ENCODE results near the gene GLUD2.
A peak's percentile ranks its signal among the peaks of the same experiment; 100 is the strongest.

GLUD2 gene

GRCh38 chrX:121047441-121048419 lies at the start of gene GLUD2:
Gene GLUD2 (plus strand): TSS chrX:121047610. CDS start chrX:121047685, 75 bp downstream.
- DNase-seq = peak; percentile 21 to 40

GRCh38 chrX:120999413-120999812 lies 48.0 kb upstream of the GLUD2 start:
- no peak for DNase-seq

GRCh38 chrX:121000589-121000988 lies 46.8 kb upstream of the GLUD2 start:
- no peak for DNase-seq

DNA sequence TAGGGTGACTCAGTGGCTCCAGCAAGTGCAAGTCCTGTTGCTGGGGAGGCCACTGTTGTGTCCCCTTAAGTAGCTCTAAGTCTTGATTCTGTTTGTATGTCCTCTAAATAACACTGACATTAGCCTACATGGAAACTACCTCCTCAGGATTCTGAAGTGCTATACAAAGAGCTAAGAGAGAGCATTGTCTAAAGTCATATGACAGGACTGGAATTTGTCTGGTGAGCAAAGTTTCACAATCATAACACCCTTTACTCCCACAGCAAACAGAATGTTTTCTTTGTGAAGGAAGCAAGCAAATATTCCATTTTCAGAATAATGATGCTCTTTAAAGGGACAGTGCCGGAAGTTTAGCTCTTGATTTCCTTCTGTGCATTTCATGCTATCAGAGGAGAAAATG lies 38.5 kb upstream of the GLUD2 start:
- DNase-seq = no peak

DNA sequence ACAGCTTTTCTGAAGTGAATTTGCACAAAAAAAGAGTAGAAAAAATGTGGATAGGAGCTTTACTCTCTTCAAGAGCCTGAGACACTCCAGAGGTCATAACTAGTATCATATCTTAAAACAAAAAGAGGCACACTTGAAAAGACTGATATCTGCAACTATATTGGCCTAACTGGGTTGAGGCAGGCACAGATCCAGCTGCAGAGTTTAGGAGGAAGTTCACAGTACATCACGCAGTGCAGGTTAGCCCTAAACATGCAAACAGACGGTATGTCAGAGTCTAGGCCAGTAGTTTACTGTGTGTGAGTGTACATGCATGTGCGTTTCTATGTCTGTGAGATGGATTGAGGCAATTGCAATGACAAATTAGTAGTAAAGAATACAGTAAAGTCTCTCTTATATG lies 37.6 kb upstream of the GLUD2 start:
- no peak for DNase-seq

GRCh38 chrX:121010218-121010617 lies 37.2 kb upstream of the GLUD2 start:
- DNase-seq = no peak

- DNase-seq = no peak
Measured at GRCh38 chrX:121011254-121011653, 36.2 kb upstream of the GLUD2 start.

DNA sequence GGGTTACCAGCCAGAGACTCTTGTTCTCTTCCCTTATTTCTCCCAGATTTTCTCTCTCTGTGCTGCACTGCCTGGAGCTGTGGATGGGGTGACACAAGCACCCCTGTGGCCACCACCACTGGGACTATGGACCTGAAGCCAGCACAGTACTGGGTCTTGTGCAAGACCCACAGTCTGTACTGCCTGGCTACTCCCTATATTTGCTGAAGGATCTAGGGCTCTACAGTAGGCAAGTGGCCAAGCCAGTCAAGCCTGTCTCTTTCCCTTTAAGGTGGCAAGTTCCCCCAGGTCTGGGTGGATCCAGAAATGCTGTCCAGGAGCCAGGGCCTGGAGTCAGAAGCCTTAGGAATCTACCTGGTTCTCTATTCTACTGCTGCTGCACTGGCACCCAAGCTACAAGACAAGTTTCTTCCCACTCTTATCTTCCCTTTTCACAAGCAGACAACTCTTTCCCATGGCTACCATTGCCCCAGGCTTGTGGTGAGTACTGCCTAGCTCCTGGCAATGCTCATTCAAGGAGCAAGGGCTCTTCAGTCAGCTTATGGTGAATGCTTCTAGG lies 33.4 kb upstream of the GLUD2 start:
- no peak for DNase-seq

- no peak for DNase-seq
Measured at GRCh38 chrX:121014826-121015225, 32.6 kb upstream of the GLUD2 start.

DNA sequence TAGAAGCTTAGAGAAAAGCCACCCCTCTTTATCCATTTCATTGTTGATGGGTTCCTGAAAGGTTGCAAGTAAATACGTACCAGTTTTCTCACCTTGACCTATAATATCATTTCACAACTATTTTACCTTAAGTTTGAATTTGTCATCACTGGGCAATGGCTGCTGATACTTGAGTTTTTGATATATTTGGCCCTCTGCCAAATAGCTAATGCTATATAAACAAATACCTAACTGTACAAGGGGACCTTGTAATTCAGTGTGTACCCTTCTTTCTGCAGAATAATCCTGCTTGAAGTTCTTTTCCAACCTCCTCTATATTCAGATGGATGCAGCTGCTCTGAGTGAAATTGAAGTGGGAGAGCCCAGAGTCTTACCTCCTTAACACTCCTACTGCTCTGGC lies 19.0 kb upstream of the GLUD2 start:
- no peak for DNase-seq

DNA sequence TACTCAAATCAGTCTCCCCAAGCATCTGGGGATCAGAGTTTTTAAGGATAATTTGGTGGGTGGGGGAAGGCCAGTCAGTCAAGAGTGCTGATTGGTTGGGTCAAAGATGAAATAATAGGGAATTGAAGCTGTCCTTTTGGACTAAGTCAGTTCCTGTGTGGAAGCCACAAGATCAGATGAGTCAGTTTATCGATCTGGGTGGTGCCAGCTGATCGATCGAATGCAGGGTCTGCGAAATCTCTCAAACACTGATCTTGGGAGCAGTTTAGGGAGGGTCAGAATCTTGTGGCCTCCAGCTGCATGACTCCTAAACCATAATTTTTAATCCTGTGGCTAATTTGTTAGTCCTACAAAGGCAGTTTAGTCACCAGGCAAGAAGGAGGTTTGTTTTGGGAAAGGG lies 17.3 kb upstream of the GLUD2 start:
- DNase-seq = no peak

- no peak for DNase-seq
Measured at GRCh38 chrX:121032531-121032930, 14.9 kb upstream of the GLUD2 start.

GRCh38 chrX:121036137-121036536 lies 11.3 kb upstream of the GLUD2 start:
- no peak for DNase-seq

- DNase-seq = no peak
Measured at GRCh38 chrX:121036951-121037350, 10.5 kb upstream of the GLUD2 start.

- DNase-seq = no peak
Measured at GRCh38 chrX:121050781-121051180, 3.4 kb downstream of the GLUD2 start.

DNA sequence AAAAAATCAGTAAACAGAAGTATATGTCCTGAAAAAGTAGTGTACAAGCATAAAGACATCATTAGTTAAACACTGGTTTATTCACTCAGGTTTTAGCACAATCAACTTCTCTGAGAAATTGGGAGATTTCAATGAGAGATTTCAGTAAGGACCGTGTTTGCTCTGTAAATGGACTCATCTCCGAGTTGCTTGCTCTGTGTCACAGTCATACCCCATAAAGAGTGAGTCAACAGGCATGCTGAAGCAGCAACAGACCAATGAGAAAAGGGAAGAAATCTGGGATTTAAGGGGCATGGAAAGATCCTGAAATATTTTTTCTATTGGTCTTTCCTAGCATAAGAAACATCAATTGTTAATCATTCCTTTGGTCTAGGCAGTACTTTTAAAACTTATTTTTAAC lies 4.7 kb downstream of the GLUD2 start:
- DNase-seq = no peak

- no peak for DNase-seq
Measured at GRCh38 chrX:121062289-121062688, 14.9 kb downstream of the GLUD2 start.

GRCh38 chrX:121064579-121064978 lies 17.2 kb downstream of the GLUD2 start:
- no peak for DNase-seq

DNA sequence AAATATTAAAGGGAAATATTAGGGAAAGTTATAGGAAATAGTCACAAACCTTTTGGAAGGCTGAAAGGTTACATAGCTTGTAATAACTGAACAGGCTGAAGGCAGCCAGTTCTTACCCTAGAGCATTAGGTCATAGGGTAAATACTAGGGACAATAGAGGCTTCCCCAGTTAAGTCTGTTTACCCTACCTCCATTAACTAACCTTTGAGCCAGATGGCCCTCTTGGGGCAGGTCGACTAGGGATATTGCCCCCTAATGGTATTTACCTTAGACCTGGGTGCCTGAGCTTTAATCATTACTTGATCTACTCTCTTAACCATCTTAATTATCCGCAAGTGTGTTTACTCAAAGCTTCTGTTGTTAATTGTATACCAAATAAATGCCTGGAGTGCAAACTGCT lies 36.8 kb downstream of the GLUD2 start:
- DNase-seq = peak; percentile 40 to 46

DNA sequence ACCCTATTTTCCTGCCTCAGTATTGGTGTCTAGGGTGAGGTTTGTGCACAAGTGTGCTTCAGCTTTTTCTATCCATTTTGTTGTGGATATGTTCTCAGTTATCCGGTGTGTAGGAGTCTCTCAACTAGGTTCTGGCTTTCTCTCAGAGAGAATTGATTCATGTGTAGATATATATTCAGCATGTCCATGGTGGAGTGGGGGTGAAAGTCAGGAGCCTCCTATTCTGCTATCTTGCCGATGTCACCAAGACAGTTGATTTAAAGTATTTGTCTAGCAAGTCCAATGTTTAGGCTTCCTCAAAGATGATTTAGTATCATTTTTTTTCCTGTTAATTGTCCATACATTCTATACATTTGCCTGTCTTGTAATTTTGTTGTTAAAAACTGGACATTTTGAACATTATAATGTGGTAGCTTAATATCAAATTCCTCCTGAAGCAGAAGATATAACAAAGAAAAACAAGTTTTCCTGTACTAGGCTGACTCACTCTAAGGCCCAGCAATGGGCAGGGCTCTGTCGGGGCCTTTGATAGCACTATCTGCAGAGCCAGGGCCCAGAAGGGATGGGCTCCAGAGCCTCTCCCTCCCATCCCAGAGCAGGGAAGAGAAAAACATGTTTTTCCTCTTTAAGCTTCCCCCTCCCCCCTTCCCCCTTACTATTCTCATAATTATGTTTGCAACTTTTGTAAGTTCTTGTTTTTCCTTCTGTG lies 37.6 kb downstream of the GLUD2 start:
- no peak for DNase-seq

DNA sequence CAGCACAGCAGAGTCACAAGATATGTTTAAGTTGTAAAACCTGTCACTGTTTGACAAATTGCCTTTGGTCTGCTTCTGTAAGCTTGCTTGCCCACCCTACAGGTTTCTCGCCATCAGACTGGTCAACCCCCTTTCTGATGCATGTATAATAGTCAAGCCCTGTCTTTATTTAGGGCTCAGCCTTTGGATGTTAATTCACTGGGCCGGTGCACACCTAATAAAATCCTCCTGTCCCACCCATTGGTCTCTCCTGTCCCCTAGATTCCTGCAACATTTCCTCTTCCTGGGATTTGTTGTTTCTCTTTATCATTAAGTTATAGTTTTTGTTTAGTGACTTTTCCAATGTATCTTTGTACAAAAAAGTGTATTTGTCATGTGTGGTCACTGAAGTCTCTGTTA lies 38.2 kb downstream of the GLUD2 start:
- no peak for DNase-seq

DNA sequence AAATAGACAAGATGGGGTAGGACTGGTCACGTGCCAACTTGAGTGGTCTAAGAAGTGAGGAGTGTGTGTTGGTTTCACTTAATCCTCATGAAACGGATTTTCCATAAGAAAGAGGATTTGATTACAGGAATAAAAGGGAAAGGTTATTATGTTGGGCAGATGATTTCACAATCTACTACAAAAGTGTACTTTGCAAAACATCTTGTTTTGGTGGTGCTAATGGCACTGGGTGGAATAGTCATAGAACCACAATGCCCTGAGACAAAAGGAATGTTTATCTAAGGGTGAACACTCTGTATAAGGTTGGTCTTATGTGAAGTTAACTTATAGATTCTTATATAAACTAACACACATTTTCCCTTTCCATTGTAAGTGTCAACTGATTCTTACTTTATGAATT lies 45.6 kb downstream of the GLUD2 start:
- no peak for DNase-seq
